IPS-20b (cell line): ENCODE measurements around the gene NPBWR2.

Source experiments
- H3K27ac ChIP-seq: one replicate; pipeline ENCODE4 v1.5.1; 2013; ENCODE audit warnings: low read length
- H3K27me3 ChIP-seq: 2 replicates; pipeline ENCODE4 v1.6.1; 2013; ENCODE audit warnings: mild to moderate bottlenecking, low read length, inconsistent platforms; ENCODE audit not compliant: insufficient read depth
- H3K36me3 ChIP-seq: 2 replicates; pipeline ENCODE4 v1.6.1; 2013; ENCODE audit warnings: low read depth, mild to moderate bottlenecking, inconsistent platforms, low read length, moderate library complexity; ENCODE audit not compliant: insufficient read depth
- H3K4me1 ChIP-seq: 2 replicates; pipeline ENCODE4 v1.6.1; 2013; ENCODE audit warnings: mild to moderate bottlenecking, control low read depth, inconsistent platforms, low read length, moderate library complexity; ENCODE audit not compliant: insufficient read depth
- H3K4me3 ChIP-seq: 2 replicates; pipeline ENCODE4 v1.5.1; 2013; ENCODE audit warnings: mild to moderate bottlenecking, low read length, inconsistent platforms
- H3K9ac ChIP-seq: 2 replicates; pipeline ENCODE4 v1.6.1; 2013; ENCODE audit warnings: low read depth, mild to moderate bottlenecking, inconsistent platforms, low read length, moderate library complexity
- H3K9me3 ChIP-seq: 2 replicates; pipeline ENCODE4 v1.6.1; 2013; ENCODE audit warnings: mild to moderate bottlenecking, low read depth, low read length, inconsistent platforms; ENCODE audit not compliant: insufficient read depth

NPBWR2 gene

GRCh38 chr20:64083804-64084684 lies 23.3 kb downstream of the NPBWR2 start, which contains the start of gene LKAAEAR1:
TSS of gene LKAAEAR1 (minus strand) at chr20:64084398. CDS start at chr20:64084219, 179 bp downstream.
- Histone ChIP-seq H3K4me3 (peak within 1 kb of the TSS; percentile 58), H3K27me3 (peaks cover 68% of the 10 kb centered on the region), H3K36me3 (no peaks in the 10 kb centered on the region), H3K9ac (no peak within 1 kb of the TSS), H3K27ac (no peak within 1 kb of the TSS), H3K9me3 (no peaks in the 10 kb centered on the region), H3K4me1 (peaks cover 11% of the 10 kb centered on the region)

GRCh38 chr20:64083378-64083803 lies 24.0 kb downstream of the NPBWR2 start:
- Histone ChIP-seq H3K9ac (no peak overlapping the region), H3K4me3 (peak overlapping the region; percentile 58), H3K27ac (no peak overlapping the region)

GRCh38 chr20:64082820-64083377 lies 24.5 kb downstream of the NPBWR2 start:
- Histone ChIP-seq H3K9ac (no peak overlapping the region), H3K27me3 (peaks cover 68% of the 10 kb centered on the region), H3K4me1 (peaks cover 11% of the 10 kb centered on the region), H3K9me3 (no peaks in the 10 kb centered on the region), H3K36me3 (no peaks in the 10 kb centered on the region), H3K27ac (no peak overlapping the region), H3K4me3 (peak overlapping the region; percentile 57)

More at GRCh38 chr20:64083378-64083803, 24.0 kb downstream of the NPBWR2 start:
- Histone ChIP-seq H3K27me3 (peaks cover 68% of the 10 kb centered on the region), H3K36me3 (no peaks in the 10 kb centered on the region), H3K4me1 (peaks cover 11% of the 10 kb centered on the region), H3K9me3 (no peaks in the 10 kb centered on the region)

GRCh38 chr20:64082126-64082731 lies 25.1 kb downstream of the NPBWR2 start:
- H3K4me3 ChIP-seq, result no peak overlapping the region
- no peak overlapping the region for H3K27ac ChIP-seq
- H3K9ac ChIP-seq, result no peak overlapping the region
- H3K36me3 ChIP-seq, result no peaks in the 10 kb centered on the region
- peaks cover 68% of the 10 kb centered on the region for H3K27me3 ChIP-seq
- H3K4me1 ChIP-seq, result peaks cover 11% of the 10 kb centered on the region
- no peaks in the 10 kb centered on the region for H3K9me3 ChIP-seq

GRCh38 chr20:64081624-64081964 lies 25.8 kb downstream of the NPBWR2 start:
- H3K4me1 ChIP-seq, result peaks cover 11% of the 10 kb centered on the region
- peaks cover 65% of the 10 kb centered on the region for H3K27me3 ChIP-seq
- no peaks in the 10 kb centered on the region for H3K9me3 ChIP-seq
- no peak overlapping the region for H3K4me3 ChIP-seq
- H3K9ac ChIP-seq, result no peak overlapping the region
- no peak overlapping the region for H3K27ac ChIP-seq
- no peaks in the 10 kb centered on the region for H3K36me3 ChIP-seq

GRCh38 chr20:64080813-64081623 lies 26.3 kb downstream of the NPBWR2 start:
- H3K4me3 ChIP-seq, result peak overlapping the region; percentile 68; the same call in 1 of the 2 replicates
- peaks cover 11% of the 10 kb centered on the region for H3K4me1 ChIP-seq
- H3K9me3 ChIP-seq, result no peaks in the 10 kb centered on the region
- no peak overlapping the region for H3K27ac ChIP-seq
- no peaks in the 10 kb centered on the region for H3K36me3 ChIP-seq
- H3K27me3 ChIP-seq, result peaks cover 59% of the 10 kb centered on the region
- no peak overlapping the region for H3K9ac ChIP-seq

- Histone ChIP-seq H3K4me3 (peak within 1 kb of the TSS; percentile 73), H3K9me3 (no peaks in the 10 kb centered on the region), H3K27me3 (peaks cover 51% of the 10 kb centered on the region), H3K4me1 (peaks cover 11% of the 10 kb centered on the region), H3K9ac (peak within 1 kb of the TSS; percentile 65), H3K36me3 (no peaks in the 10 kb centered on the region), H3K27ac (no peak within 1 kb of the TSS)
Measured at GRCh38 chr20:64080013-64080812, 27.2 kb downstream of the NPBWR2 start, which contains the start of gene OPRL1. TSS of gene OPRL1 (plus strand) at chr20:64080082. CDS start at chr20:64092721, 12,639 bp downstream.

GRCh38 chr20:64079273-64080012 lies 27.9 kb downstream of the NPBWR2 start, which contains the start of gene RGS19:
TSS of gene RGS19 (minus strand) at chr20:64079518. CDS start at chr20:64076886, 2,632 bp downstream.
- Histone ChIP-seq H3K4me3 (peak within 1 kb of the TSS; percentile 73), H3K36me3 (no peaks in the 10 kb centered on the region), H3K4me1 (peaks cover 9% of the 10 kb centered on the region), H3K27ac (no peak within 1 kb of the TSS), H3K27me3 (peaks cover 43% of the 10 kb centered on the region), H3K9ac (peak within 1 kb of the TSS; percentile 65), H3K9me3 (no peaks in the 10 kb centered on the region)

- Histone ChIP-seq H3K4me1 (peaks cover 6% of the 10 kb centered on the region), H3K9me3 (no peaks in the 10 kb centered on the region), H3K9ac (peak overlapping the region; percentile 65; the same call in 1 of the 2 replicates), H3K27me3 (peaks cover 38% of the 10 kb centered on the region), H3K36me3 (no peaks in the 10 kb centered on the region), H3K4me3 (peak overlapping the region; percentile 73), H3K27ac (no peak overlapping the region)
Measured at GRCh38 chr20:64078934-64079272, 28.5 kb downstream of the NPBWR2 start.

- Histone ChIP-seq H3K27me3 (peaks cover 31% of the 10 kb centered on the region), H3K36me3 (no peaks in the 10 kb centered on the region), H3K4me1 (peaks cover 3% of the 10 kb centered on the region), H3K4me3 (no peak overlapping the region), H3K9me3 (no peaks in the 10 kb centered on the region), H3K27ac (no peak overlapping the region), H3K9ac (no peak overlapping the region)
Measured at GRCh38 chr20:64077876-64078551, 29.4 kb downstream of the NPBWR2 start.
